H1 (cell line): ENCODE data around the gene FANCM.
"Not testable (repeated sequence)": the region's sequence is repeated elsewhere in the genome, so short reads cannot be mapped to it uniquely, and the experiment has no call there.

ENCODE experiments used
- CHD1 ChIP-seq: IDR thresholded peaks from 2 replicates; pipeline ENCODE4 v1.6.1; 2012; ENCODE audit warnings: low read depth, low read length, improper control_type of control experiment
- EZH2 ChIP-seq: fragments of 200-600 bp; sonication (generic); IDR thresholded peaks from 2 replicates; pipeline ENCODE4 v1.7.1; 2012; ENCODE audit warnings: low read depth, mild to moderate bottlenecking, moderate library complexity, low read length, inconsistent platforms; ENCODE audit not compliant: severe bottlenecking
- POLR2A ChIP-seq, 2 experiments: IDR thresholded peaks; 1 replicate in 1 of 2; 2 replicates in 1 of 2; pipeline ENCODE4 v1.6.1; 2011; ENCODE audit warnings: low read depth in 2 of 2, low read length in 2 of 2, mild to moderate bottlenecking in 2 of 2; ENCODE audit errors: control extremely low read depth in 1 of 2
- POLR2AphosphoS5 ChIP-seq: IDR thresholded peaks from 2 replicates; pipeline ENCODE4 v1.6.1; 2011; ENCODE audit warnings: low read depth, low read length
- SIN3A ChIP-seq, 2 experiments: IDR thresholded peaks in 1 of 2; conservative IDR thresholded peaks in 1 of 2; 2 replicates each; pipeline ENCODE4 v1.6.1; 2011 to 2012; ENCODE audit warnings: low read length in 2 of 2, improper control_type of control experiment in 1 of 2, low read depth in 1 of 2, mild to moderate bottlenecking in 1 of 2
- TF ChIP-seq, protein P1 (sequence below), 3 experiments: IDR thresholded peaks; 1 replicate in 2 of 3; 2 replicates in 1 of 3; pipeline versions ENCODE4 v1.5.1 to v1.6.1; 2011; ENCODE audit warnings: low read length in 3 of 3, mild to moderate bottlenecking in 3 of 3, inconsistent platforms in 2 of 3, low read depth in 1 of 3, moderate library complexity in 1 of 3; ENCODE audit not compliant: insufficient read depth in 1 of 3; ENCODE audit errors: control extremely low read depth in 1 of 3

DNA sequence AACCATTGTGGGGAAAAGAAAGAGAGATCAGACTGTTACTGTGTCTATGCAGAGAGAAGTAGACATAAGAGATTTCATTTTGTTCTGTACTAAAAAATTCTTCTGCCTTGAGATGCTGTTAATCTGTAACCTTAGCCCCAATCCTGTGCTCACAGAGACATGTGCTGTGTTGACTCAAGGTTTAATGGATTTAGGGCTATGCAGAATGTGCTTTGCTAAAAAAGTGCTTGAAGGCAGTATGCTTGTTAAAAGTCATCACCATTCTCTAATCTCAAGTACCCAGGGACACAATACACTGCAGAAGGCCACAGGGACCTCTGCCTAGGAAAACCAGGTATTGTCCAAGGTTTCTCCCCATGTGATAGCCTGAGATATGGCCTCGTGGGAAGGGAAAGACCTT, 78.0 kb downstream of the FANCM start:
- TF ChIP-seq POLR2AphosphoS5; EZH2; SIN3A (conservative IDR thresholded peaks at IDR 0.05 in 1 of 2, IDR thresholded peaks at IDR 0.05 in 1 of 2; ENCODE audit: low read depth in 1 of 2, low read length in 2 of 2); CHD1; POLR2A (IDR thresholded peaks at IDR 0.05; ENCODE audit: control extremely low read depth in 1 of 2, low read depth in 2 of 2, low read length in 2 of 2): not testable (repeated sequence)
- TF ChIP-seq, protein P1, sequence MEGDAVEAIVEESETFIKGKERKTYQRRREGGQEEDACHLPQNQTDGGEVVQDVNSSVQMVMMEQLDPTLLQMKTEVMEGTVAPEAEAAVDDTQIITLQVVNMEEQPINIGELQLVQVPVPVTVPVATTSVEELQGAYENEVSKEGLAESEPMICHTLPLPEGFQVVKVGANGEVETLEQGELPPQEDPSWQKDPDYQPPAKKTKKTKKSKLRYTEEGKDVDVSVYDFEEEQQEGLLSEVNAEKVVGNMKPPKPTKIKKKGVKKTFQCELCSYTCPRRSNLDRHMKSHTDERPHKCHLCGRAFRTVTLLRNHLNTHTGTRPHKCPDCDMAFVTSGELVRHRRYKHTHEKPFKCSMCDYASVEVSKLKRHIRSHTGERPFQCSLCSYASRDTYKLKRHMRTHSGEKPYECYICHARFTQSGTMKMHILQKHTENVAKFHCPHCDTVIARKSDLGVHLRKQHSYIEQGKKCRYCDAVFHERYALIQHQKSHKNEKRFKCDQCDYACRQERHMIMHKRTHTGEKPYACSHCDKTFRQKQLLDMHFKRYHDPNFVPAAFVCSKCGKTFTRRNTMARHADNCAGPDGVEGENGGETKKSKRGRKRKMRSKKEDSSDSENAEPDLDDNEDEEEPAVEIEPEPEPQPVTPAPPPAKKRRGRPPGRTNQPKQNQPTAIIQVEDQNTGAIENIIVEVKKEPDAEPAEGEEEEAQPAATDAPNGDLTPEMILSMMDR (IDR thresholded peaks at IDR 0.05; ENCODE audit: control extremely low read depth in 1 of 3, insufficient read depth in 1 of 3, low read depth in 1 of 3, low read length in 3 of 3) = not testable (repeated sequence)
